Posterior vena cava (tissue), 2 donors: Measurements from ENCODE around the gene RHOB. TPM values are rescaled to one million over a fixed set of nuclear protein-coding genes. Genes with fewer than 3 reads are reported as not detected.
A peak's percentile ranks its signal among the peaks of the same experiment; 100 is the strongest.
"Not testable (repeated sequence)": the region's sequence is repeated elsewhere in the genome, so short reads cannot be mapped to it uniquely, and the experiment has no call there.

ENCODE experiments used
- DNase-seq: peaks from one replicate; pipeline ENCODE4 v3.0.0-alpha.2; 2020; ENCODE audit warnings: low spot score
- intact Hi-C, 2 donors: fragments of 100-400 bp; cut with DNase I; formaldehyde crosslinking; loops; one replicate each; pipeline versions ENCODE4 v1.14.1 to v1.14.2; 2022 to 2023
- total RNA-seq, 2 donors: library from RNA; stranded (reverse); fragmentation: NEBNext Ultra II Directional; extraction: Animal tissue kit (Norgen Biotek cat#: 25700); gene quantifications; one replicate each; pipeline ENCODE4 v1.2.1, GENCODE V29; 2021
- donor health status: DM: yes; HTN: yes; CAD: no.
- donor health status: DM: yes; HTN: yes; CAD: no.

RHOB gene
- total RNA-seq, 2 donors from 2014 or later: 742 to 1,258 TPM

DNA sequence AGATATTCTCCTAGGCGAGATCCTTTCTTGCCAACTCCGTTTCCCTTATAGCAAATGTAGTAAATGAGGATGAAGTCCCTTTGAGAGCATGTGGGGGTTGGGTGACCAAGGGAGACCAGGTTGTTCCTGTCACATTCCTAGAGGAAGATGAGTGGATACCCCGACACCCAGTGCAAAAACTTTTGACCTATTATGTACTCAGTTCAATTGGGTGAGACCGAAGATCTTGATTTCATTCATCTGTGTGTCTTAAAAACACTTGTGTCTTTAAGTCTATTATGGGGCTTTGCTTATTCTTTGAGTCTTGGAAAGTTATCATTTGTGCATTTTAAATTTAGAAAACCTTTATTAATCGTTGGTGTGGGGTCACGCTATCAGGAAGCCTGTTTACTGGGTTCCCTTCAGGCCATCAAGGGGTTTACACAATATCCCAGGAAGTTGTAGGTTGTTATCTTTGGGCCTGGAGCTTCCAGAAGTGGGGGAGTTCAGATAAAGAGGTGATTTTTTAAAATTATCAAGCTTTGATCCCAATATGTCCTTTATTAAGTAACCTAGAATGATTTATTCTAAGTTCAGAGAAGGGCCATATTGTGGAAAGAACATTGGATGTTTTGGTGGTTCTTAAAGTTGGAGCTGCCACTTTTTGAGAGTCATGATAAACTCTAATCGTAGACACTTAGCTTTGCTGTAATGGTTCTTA is 2.8 kb downstream of the RHOB start:
- peak; percentile 20 for DNase-seq
- intact Hi-C loops: loop anchor here in 1 of 2 donors (5.0 kb wide), 1 partner anchor 188 kb away; no protein-coding TSS in a partner anchor

GRCh38 chr2:20450201-20450999 is 3.5 kb downstream of the RHOB start:
- intact Hi-C loops: no loop called here
- DNase-seq: peak; percentile 92

GRCh38 chr2:20451000-20451290 is 4.1 kb downstream of the RHOB start:
- intact Hi-C loops: no loop called here
- DNase-seq: no peak

DNA sequence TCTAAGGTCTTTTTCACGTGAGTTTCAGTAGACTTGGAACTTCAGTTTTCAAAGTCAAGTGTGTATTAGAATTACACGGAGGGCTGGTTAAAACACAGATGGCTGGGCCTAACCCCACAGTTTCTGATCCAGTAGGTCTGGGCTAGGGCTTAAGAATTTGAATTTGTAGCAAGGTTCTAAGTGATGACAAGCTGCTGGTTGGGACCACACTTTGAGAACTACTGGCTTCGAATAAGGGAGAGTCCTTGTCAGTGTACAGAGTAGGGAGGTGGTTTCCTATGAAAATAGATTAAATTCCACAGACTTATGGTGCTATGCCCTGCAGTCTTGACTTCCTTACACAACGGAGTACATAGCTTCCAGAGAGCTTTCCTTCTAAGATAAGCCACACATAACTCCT is 4.5 kb downstream of the RHOB start:
- peak; percentile 22 for DNase-seq

GRCh38 chr2:20451761-20452499 is 5.1 kb downstream of the RHOB start:
- intact Hi-C loops: no loop called here
- peak; percentile 60 for DNase-seq

More for the DNA sequence above, 4.5 kb downstream of the RHOB start:
- intact Hi-C loops: no loop called here

- intact Hi-C loops: no loop called here
- DNase-seq: peak; percentile 78
Measured at GRCh38 chr2:20452551-20452950, 5.7 kb downstream of the RHOB start.

DNA sequence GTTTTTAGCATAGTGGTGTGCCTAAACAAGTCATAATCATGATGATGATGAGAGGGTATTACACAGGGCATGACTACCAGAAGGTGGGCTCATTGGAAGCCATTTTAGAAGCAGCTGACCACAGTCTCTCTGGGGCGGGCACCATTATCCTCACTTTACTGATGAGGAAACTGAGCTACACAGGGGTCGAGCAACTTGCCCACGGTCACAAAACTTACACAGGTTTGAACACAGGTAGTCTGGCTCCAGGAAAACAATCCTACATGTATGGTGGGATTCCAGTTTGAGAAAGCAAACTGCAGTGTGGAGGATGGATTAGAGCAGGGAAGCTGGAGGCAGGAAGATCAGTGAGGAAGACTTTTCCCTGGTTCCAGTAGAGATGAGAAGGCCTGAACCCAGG is 6.2 kb downstream of the RHOB start:
- intact Hi-C loops: no loop called here
- DNase-seq: peak; percentile 51

- DNase-seq: peak; percentile 50
- intact Hi-C loops: no loop called here
Measured at GRCh38 chr2:20454036-20454981, 7.4 kb downstream of the RHOB start.

DNA sequence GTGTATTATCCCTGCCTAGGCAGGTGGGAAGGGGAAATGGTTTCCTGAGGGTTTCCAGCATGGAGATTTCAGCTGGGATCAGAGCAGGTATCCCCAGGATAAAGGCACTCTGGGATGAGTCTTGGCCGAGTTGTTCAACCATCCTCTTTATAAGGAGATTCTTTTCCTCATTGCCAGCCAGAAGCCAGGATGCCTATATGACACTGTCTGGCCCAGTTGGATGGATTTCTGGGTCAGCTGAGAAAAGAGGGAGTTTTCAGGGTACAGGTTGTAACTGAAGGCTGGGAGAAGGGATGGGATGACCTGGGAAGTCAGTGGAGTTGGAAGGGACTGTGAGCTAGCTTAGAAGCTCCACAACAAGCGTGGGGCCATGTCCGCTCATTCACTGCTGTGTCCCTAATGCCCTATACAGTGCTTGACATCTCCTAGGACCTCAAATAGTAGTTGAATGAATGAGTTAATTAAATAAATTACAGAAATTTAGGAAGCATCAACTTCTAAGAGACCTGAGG is 8.3 kb downstream of the RHOB start:
- intact Hi-C loops: no loop called here
- peak; percentile 24 for DNase-seq

- DNase-seq: no peak
Measured at GRCh38 chr2:20456116-20456571, 9.3 kb downstream of the RHOB start.

GRCh38 chr2:20456636-20457426 is 10.0 kb downstream of the RHOB start:
- intact Hi-C loops: no loop called here
- no peak for DNase-seq

More at GRCh38 chr2:20456116-20456571, 9.3 kb downstream of the RHOB start:
- intact Hi-C loops: no loop called here

- intact Hi-C loops: no loop called here
- no peak for DNase-seq
Measured at GRCh38 chr2:20457661-20458630, 11.1 kb downstream of the RHOB start.

DNA sequence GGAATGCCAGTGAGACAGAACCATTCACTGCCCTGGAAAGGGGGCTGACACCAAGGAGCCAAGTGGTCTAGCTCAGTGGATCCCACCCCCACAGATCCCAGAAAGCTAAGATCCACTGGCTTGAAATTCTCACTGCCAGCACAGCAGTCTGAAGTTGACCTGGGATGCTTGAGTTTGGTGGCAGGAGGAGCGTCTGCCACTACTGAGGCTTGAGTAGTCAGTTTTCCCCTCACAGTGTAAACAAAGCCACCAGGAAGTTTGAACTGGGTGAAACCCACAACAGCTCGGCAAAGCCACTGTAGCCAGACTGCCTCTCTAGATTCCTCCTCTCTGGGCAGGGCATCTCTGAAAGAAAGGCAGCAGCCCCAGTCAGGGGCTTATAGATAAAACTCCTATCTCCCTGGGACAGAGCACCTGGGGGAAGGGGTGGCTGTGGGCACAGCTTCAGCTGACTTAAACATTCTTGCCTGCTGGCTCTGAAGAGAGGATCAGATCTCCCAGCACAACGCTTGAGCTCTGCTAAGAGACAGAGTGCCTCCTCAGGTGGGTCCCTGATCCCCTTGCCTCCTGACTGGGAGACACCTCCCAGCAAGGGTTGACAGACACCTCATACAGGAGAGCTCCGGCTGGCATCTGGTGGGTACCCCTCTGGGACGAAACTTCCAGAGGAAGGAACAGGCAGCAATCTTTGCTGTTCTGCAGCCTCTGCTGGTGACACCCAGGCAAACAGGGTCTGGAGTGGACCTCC is 12.0 kb downstream of the RHOB start:
- intact Hi-C loops: not testable (repeated sequence)
- DNase-seq: peak; percentile 41

DNA sequence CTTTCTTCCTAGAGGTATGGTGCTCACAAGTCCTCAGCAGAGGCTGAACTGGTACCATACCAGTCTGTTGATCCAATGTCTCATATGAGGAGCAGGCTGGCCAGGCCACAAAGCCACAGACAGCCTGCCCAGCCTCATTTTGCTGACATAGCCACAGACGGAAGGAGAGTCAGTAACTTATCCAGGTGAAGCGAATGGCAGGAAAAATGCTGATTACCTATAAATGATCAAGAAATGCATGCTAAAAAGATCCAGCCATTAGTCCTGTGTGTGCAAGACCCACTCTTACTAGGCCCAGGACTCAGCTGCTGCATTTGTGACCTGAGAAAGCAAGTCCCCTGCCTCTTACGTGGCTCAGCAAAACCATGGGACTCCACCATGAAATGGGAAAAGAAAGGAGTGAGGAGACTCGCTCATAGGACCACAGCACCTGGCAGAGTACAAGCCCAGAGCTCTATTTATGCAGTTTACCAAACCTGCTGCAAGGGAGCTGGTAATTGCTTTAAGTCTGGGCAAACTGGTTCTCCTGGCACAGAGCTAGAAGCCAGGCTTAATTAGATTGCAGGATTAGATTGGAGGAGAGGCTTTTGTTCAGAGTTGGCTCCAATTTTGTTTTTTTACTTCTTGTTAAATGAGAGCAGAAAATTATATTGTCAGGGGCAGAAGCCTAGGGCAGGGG is 19.0 kb downstream of the RHOB start:
- no peak for DNase-seq

GRCh38 chr2:20467789-20468548 is 21.1 kb downstream of the RHOB start:
- DNase-seq: no peak

More for the DNA sequence above, 19.0 kb downstream of the RHOB start:
- intact Hi-C loops: no loop called here

More at GRCh38 chr2:20467789-20468548, 21.1 kb downstream of the RHOB start:
- intact Hi-C loops: no loop called here
